Measurements from ENCODE around the gene MACROD1.

MACROD1 gene

GRCh38 chr11:64152841-64153691 is 12.8 kb downstream of the MACROD1 start:
- peak; percentile 52 for DNase-seq (ENCODE audit: low spot score)

- no peak for DNase-seq (ENCODE audit: low spot score)
These were observed 14.6 kb downstream of the MACROD1 start for GRCh38 chr11:64151337-64151736.

- DNase-seq (ENCODE audit: low spot score) = no peak
These were observed 15.3 kb downstream of the MACROD1 start for GRCh38 chr11:64150481-64151239.

- no peak for DNase-seq (ENCODE audit: low spot score)
These were observed 15.9 kb downstream of the MACROD1 start for GRCh38 chr11:64150051-64150450.

GRCh38 chr11:64148917-64149617 is 16.8 kb downstream of the MACROD1 start:
- DNase-seq (ENCODE audit: low spot score) = no peak

- DNase-seq (ENCODE audit: low spot score) = peak; percentile 72
These were observed 17.5 kb downstream of the MACROD1 start for GRCh38 chr11:64148226-64148916.

GRCh38 chr11:64146036-64146955 is 19.6 kb downstream of the MACROD1 start:
- peak; percentile 22 for DNase-seq (ENCODE audit: low spot score)

GRCh38 chr11:64144587-64145472 is 21.1 kb downstream of the MACROD1 start:
- DNase-seq (ENCODE audit: low spot score) = no peak

- DNase-seq (ENCODE audit: low spot score) = no peak
These were observed 24.7 kb downstream of the MACROD1 start for GRCh38 chr11:64141081-64141783.

- DNase-seq (ENCODE audit: low spot score) = no peak
These were observed 25.8 kb downstream of the MACROD1 start for GRCh38 chr11:64140082-64140481.

- DNase-seq (ENCODE audit: low spot score) = no peak
These were observed 26.9 kb downstream of the MACROD1 start for GRCh38 chr11:64139049-64139448.

GRCh38 chr11:64138398-64138797 is 27.5 kb downstream of the MACROD1 start:
- no peak for DNase-seq (ENCODE audit: low spot score)

GRCh38 chr11:64136765-64137441 is 29.0 kb downstream of the MACROD1 start:
- no peak for DNase-seq (ENCODE audit: low spot score)

GRCh38 chr11:64135711-64136110 is 30.2 kb downstream of the MACROD1 start:
- DNase-seq (ENCODE audit: low spot score) = no peak

GRCh38 chr11:64134963-64135362 is 30.9 kb downstream of the MACROD1 start:
- no peak for DNase-seq (ENCODE audit: low spot score)

- no peak for DNase-seq (ENCODE audit: low spot score)
These were observed 32.8 kb downstream of the MACROD1 start for GRCh38 chr11:64132982-64133705.

- no peak for DNase-seq (ENCODE audit: low spot score)
These were observed 33.6 kb downstream of the MACROD1 start for GRCh38 chr11:64132191-64132771.

All from kidney capillary endothelial cell (primary cell).